ENCODE measurements around the gene MIPEP. TPM values are rescaled to one million over a fixed set of nuclear protein-coding genes. Genes with fewer than 3 reads are reported as not detected.

MIPEP gene
- total RNA-seq, 1 donor from 2014 or later = 49.7 TPM

GRCh38 chr13:23856008-23856750, 33.0 kb downstream of the MIPEP start:
- Histone ChIP-seq H3K27me3 (ENCODE audit: low read depth) (no peaks in the 10 kb centered on the region), H3K9me3 (replicated peaks) (no peaks in the 10 kb centered on the region), H3K4me3 (no peak overlapping the region), H3K4me1 (no peaks in the 10 kb centered on the region), H3K36me3 (peaks cover 27% of the 10 kb centered on the region), H3K27ac (replicated peaks) (no peak overlapping the region)
- intact Hi-C loops (cut with micrococcal nuclease) = no loop called here
- TF ChIP-seq CTCF (IDR thresholded peaks at IDR 0.05; ENCODE audit: borderline replicate concordance) = no peak
- no peak for DNase-seq

GRCh38 chr13:23855360-23855759, 33.8 kb downstream of the MIPEP start:
- TF ChIP-seq CTCF (IDR thresholded peaks at IDR 0.05; ENCODE audit: borderline replicate concordance) = no peak

GRCh38 chr13:23852351-23852750, 36.8 kb downstream of the MIPEP start:
- intact Hi-C loops (cut with micrococcal nuclease) = no loop called here
- no peak overlapping the region for H3K27ac ChIP-seq (replicated peaks)
- no peak overlapping the region for H3K4me3 ChIP-seq
- H3K9me3 ChIP-seq (replicated peaks) = no peaks in the 10 kb centered on the region
- TF ChIP-seq CTCF (IDR thresholded peaks at IDR 0.05; ENCODE audit: borderline replicate concordance) = no peak
- no peak for DNase-seq
- H3K4me1 ChIP-seq = peaks cover 6% of the 10 kb centered on the region
- H3K36me3 ChIP-seq = peaks cover 18% of the 10 kb centered on the region
- H3K27me3 ChIP-seq (ENCODE audit: low read depth) = no peaks in the 10 kb centered on the region

More at GRCh38 chr13:23855360-23855759, 33.8 kb downstream of the MIPEP start:
- DNase-seq = no peak
- intact Hi-C loops (cut with micrococcal nuclease) = no loop called here
- no peak overlapping the region for H3K4me3 ChIP-seq
- no peak overlapping the region for H3K27ac ChIP-seq (replicated peaks)
- peaks cover 27% of the 10 kb centered on the region for H3K36me3 ChIP-seq
- H3K4me1 ChIP-seq = peaks cover 3% of the 10 kb centered on the region
- H3K27me3 ChIP-seq (ENCODE audit: low read depth) = no peaks in the 10 kb centered on the region
- H3K9me3 ChIP-seq (replicated peaks) = no peaks in the 10 kb centered on the region

- Histone ChIP-seq H3K4me1 (peaks cover 6% of the 10 kb centered on the region), H3K27me3 (ENCODE audit: low read depth) (no peaks in the 10 kb centered on the region), H3K9me3 (replicated peaks) (no peaks in the 10 kb centered on the region), H3K4me3 (no peak overlapping the region), H3K36me3 (peaks cover 13% of the 10 kb centered on the region), H3K27ac (replicated peaks) (no peak overlapping the region)
- DNase-seq = no peak
- intact Hi-C loops (cut with micrococcal nuclease) = no loop called here
- TF ChIP-seq CTCF (IDR thresholded peaks at IDR 0.05; ENCODE audit: borderline replicate concordance) = no peak
These were observed 38.1 kb downstream of the MIPEP start for GRCh38 chr13:23851106-23851505.

GRCh38 chr13:23850134-23850533, 39.1 kb downstream of the MIPEP start:
- Histone ChIP-seq H3K4me1 (peaks cover 6% of the 10 kb centered on the region), H3K4me3 (no peak overlapping the region), H3K36me3 (peaks cover 4% of the 10 kb centered on the region), H3K27ac (replicated peaks) (no peak overlapping the region), H3K27me3 (ENCODE audit: low read depth) (no peaks in the 10 kb centered on the region), H3K9me3 (replicated peaks) (no peaks in the 10 kb centered on the region)
- DNase-seq = no peak
- intact Hi-C loops (cut with micrococcal nuclease) = no loop called here
- no peak for TF ChIP-seq CTCF (IDR thresholded peaks at IDR 0.05; ENCODE audit: borderline replicate concordance)

Measured in left ventricle myocardium inferior (tissue), 1 donor.